OCI-LY3 (cell line): ENCODE measurements around the gene FIBCD1.

Experiments
- H2AFZ ChIP-seq: fragments of 200-600, 300-600 bp; shearing (Covaris generic); 2 replicates; pipeline ENCODE4 v1.6.0; 2014; ENCODE audit warnings: antibody characterized with exemption, low read depth, low read length
- H3K27ac ChIP-seq: fragments of 200-600, 300-600 bp; sonication (generic); 2 replicates; pipeline ENCODE4 v1.5.1; 2014; ENCODE audit warnings: mild to moderate bottlenecking, low read length, moderate library complexity, mixed read lengths
- H3K27me3 ChIP-seq: fragments of 200-600, 300-600 bp; sonication (generic); 2 replicates; pipeline ENCODE4 v1.6.1; 2014; ENCODE audit warnings: low read depth, low read length, mixed read lengths
- H3K36me3 ChIP-seq: fragments of 200-600, 300-600 bp; sonication (generic); replicated peaks from 2 replicates; pipeline ENCODE3; 2014; ENCODE audit warnings: low read depth, low read length, mixed read lengths
- H3K4me1 ChIP-seq: fragments of 300-600, 200-600 bp; sonication (generic); 2 replicates; pipeline ENCODE4 v1.6.1; 2014; ENCODE audit warnings: low read length, mixed read lengths
- H3K4me2 ChIP-seq: fragments of 200-600, 300-600 bp; sonication (generic); 2 replicates; pipeline ENCODE4 v1.6.1; 2014; ENCODE audit warnings: low read length, mixed read lengths
- H3K4me3 ChIP-seq: fragments of 300-600, 200-600 bp; sonication (generic); 2 replicates; pipeline ENCODE4 v1.5.1; 2014; ENCODE audit warnings: antibody characterized with exemption, mild to moderate bottlenecking, low read length, moderate library complexity
- H3K79me2 ChIP-seq: fragments of 300-600, 200-600 bp; shearing (Covaris generic); 2 replicates; pipeline ENCODE4 v1.6.1; 2014; ENCODE audit warnings: mild to moderate bottlenecking, low read length, mixed read lengths
- H3K9ac ChIP-seq: fragments of 300-600, 200-600 bp; shearing (Covaris generic); 2 replicates; pipeline ENCODE4 v1.6.0; 2014; ENCODE audit warnings: mild to moderate bottlenecking, low read length, moderate library complexity
- H3K9me3 ChIP-seq: fragments of 200-600, 300-600 bp; shearing (Covaris generic); 2 replicates; pipeline ENCODE4 v1.6.1; 2014; ENCODE audit warnings: low read length, mixed read lengths; ENCODE audit not compliant: insufficient read depth
- H4K20me1 ChIP-seq: fragments of 200-600, 300-600 bp; sonication (generic); 2 replicates; pipeline ENCODE4 v1.6.1; 2016; ENCODE audit warnings: low read length, mixed read lengths; ENCODE audit not compliant: insufficient read depth
- EZH2phosphoT487 ChIP-seq: fragments of 200-600 bp; shearing (Covaris generic); IDR thresholded peaks from 2 replicates; pipeline ENCODE4 v1.6.1; 2018; ENCODE audit warnings: antibody characterized with exemption, mixed run types, low read depth
- TF ChIP-seq, protein P1 (sequence below): fragments of 200-600, 300-600 bp; sonication (generic); IDR thresholded peaks from 2 replicates; pipeline ENCODE4 v1.5.1; 2014; ENCODE audit warnings: antibody characterized with exemption, low read length, low read depth

Gene FIBCD1

DNA sequence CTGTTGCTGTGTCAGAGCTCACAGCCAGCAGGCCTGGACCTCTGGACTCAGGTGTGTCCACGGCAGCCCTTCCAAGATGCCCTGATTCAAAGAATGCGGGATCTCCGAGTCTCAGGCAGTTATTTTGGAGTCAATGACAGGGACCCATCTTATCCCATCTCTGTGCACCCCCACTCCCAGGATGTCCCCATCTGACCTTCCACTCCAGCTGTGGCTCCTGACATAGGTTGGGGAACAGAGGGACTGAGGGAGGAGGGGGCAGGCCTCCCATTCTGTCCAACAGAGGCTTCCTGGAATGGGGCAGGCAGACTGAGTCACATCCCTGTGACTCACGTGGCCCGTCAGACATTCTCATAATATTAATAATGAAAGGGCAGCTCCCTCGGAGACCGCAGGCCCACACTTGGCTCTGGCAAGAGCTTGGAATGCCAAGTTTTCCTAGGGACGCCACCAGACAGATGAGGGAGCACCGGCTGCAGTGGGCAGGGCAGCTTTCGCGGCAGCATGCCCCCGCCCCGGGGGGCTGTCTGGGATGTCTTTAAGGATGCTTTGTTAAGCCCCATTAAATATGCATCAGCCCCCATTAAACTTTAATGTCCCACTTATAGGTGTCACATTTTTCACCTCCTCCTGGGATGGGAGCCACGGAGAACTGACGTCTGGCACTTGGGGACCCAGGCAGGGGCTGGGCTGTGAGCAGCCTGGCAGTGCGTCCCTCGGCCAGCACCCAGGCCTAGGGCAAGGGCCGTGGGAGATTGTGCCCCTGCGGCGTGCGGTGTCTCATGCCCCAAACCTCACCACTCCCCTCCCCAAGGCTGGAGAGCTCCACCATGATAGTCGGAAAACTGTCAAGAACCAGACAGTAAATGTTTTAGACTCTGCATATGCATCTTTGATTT, 23.6 kb upstream of the FIBCD1 start:
- Histone ChIP-seq H3K4me1 (no peaks in the 10 kb centered on the region), H3K27ac (no peak overlapping the region), H3K27me3 (no peaks in the 10 kb centered on the region), H3K79me2 (no peaks in the 10 kb centered on the region), H3K9me3 (no peaks in the 10 kb centered on the region), H3K36me3 (no peaks in the 10 kb centered on the region), H4K20me1 (no peaks in the 10 kb centered on the region), H3K4me2 (no peak overlapping the region), H2AFZ (no peak overlapping the region), H3K9ac (no peak overlapping the region), H3K4me3 (no peak overlapping the region)
- no peak for TF ChIP-seq EZH2phosphoT487
- TF ChIP-seq, protein P1, sequence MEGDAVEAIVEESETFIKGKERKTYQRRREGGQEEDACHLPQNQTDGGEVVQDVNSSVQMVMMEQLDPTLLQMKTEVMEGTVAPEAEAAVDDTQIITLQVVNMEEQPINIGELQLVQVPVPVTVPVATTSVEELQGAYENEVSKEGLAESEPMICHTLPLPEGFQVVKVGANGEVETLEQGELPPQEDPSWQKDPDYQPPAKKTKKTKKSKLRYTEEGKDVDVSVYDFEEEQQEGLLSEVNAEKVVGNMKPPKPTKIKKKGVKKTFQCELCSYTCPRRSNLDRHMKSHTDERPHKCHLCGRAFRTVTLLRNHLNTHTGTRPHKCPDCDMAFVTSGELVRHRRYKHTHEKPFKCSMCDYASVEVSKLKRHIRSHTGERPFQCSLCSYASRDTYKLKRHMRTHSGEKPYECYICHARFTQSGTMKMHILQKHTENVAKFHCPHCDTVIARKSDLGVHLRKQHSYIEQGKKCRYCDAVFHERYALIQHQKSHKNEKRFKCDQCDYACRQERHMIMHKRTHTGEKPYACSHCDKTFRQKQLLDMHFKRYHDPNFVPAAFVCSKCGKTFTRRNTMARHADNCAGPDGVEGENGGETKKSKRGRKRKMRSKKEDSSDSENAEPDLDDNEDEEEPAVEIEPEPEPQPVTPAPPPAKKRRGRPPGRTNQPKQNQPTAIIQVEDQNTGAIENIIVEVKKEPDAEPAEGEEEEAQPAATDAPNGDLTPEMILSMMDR, result no peak

DNA sequence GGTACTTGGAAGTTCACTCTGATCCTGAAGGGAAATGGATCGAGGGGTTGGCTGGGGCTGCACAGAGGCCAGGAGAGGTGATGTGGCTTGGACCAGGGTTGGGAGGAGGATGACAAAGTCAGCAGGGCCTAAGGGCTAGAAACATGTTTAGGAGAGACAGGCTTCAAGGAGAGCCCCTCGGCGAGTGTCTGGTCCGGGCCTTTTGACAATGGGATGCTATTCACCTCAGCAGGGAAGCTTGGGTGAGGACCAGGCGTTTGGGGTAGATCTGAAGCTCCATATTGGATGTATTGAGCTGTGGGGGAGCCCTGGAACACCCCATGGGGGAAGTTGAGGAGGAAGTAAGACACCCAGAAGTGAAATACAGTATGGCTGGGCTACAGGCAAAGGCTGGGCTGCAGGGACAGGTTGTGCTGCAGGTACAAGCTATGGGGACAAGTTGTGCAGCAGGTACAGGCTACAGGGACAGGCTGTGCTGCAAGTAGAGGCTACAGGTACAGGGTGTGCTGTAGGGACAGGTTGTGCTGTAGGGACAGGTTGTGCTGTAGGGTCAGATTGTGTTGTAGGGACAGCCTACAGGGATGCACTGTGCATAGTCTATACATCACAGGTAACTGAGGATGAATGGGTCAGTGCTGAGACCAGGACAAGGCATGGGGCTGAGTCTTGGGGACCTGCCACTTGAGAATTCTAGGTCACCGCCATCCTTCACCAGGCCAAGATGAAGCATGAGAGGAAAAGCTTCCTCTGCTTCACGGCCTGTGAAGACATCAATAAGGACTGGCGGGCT, 22.7 kb upstream of the FIBCD1 start:
- Histone ChIP-seq H3K9me3 (no peaks in the 10 kb centered on the region), H3K4me1 (no peaks in the 10 kb centered on the region), H3K79me2 (no peaks in the 10 kb centered on the region), H4K20me1 (no peaks in the 10 kb centered on the region), H3K9ac (no peak overlapping the region), H2AFZ (no peak overlapping the region), H3K27me3 (no peaks in the 10 kb centered on the region), H3K4me2 (no peak overlapping the region), H3K27ac (no peak overlapping the region), H3K4me3 (no peak overlapping the region), H3K36me3 (no peaks in the 10 kb centered on the region)
- TF ChIP-seq, protein P1, result no peak
- TF ChIP-seq EZH2phosphoT487, result no peak

DNA sequence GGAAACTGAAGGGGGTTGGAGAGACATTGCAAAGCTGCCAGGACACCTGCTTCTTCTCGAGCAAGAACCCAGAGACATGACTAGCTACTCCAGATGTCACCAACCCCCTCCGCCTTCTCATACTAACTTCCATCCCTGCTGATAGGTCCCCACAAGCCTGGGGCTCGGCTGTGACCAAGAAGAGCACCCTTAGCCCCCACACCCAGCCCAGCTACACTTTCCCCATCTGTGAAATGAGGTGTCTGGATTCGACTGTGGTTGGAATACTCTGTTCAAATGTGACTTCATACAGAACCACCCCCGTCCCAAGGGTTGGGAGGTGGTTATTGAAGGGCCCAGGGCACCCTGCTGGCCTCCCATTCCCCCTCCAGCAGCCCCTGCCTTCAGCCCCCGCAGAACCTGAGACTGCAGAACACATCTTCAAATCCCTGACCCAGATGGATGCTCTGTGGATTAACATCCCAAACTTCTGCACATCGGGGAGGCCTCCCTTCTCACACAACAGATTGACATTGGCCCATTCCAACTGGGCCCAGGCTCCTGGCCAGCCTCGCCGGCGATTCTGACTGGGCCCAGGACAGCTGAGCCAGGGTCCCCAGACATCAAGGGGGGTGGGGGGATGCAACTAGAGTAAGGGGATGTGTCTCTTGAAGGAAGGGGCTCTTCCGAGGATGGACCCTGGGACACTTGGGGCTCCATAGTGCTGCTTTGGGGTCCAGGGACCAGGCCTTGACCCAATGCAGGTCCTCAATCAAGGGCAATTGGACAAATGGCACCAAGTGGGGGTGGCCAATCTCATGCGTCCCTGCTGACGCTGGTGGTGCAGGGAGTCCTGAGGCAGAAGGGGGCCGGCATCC, 21.7 kb upstream of the FIBCD1 start:
- no peaks in the 10 kb centered on the region for H3K36me3 ChIP-seq
- no peaks in the 10 kb centered on the region for H3K27me3 ChIP-seq
- no peaks in the 10 kb centered on the region for H3K79me2 ChIP-seq
- H3K4me3 ChIP-seq, result no peak overlapping the region
- no peak overlapping the region for H3K27ac ChIP-seq
- TF ChIP-seq, protein P1, result no peak
- no peak for TF ChIP-seq EZH2phosphoT487
- H3K4me2 ChIP-seq, result no peak overlapping the region
- no peak overlapping the region for H3K9ac ChIP-seq
- no peaks in the 10 kb centered on the region for H3K4me1 ChIP-seq
- H2AFZ ChIP-seq, result no peak overlapping the region
- H4K20me1 ChIP-seq, result no peaks in the 10 kb centered on the region
- H3K9me3 ChIP-seq, result no peaks in the 10 kb centered on the region
